K562 (cell line): ENCODE data around the gene SCAMP5. TPM values are rescaled to one million over a fixed set of nuclear protein-coding genes. Genes with fewer than 3 reads are reported as not detected.

Experiments used
- ADNP ChIP-seq: fragments of 200-800 bp; sonication (Bioruptor generic); IDR thresholded peaks from 2 replicates; pipeline ENCODE4 v1.6.1; 2016; ENCODE audit warnings: missing genetic modification characterization, missing compliant biosample characterization
- CBFB ChIP-seq: sonication (generic); formaldehyde crosslinking; IDR thresholded peaks from 2 replicates; pipeline ENCODE4 v1.4.0; 2020; ENCODE audit warnings: mild to moderate bottlenecking, missing genetic modification reagents
- CREM ChIP-seq: IDR thresholded peaks from 2 replicates; pipeline ENCODE4 v1.6.1; 2014; ENCODE audit warnings: antibody characterized with exemption, low read depth
- E2F3 ChIP-seq: fragments of 250-450 bp; sonication (Bioruptor Pico); IDR thresholded peaks from 2 replicates; pipeline ENCODE4 v1.4.0; 2020; ENCODE audit warnings: mild to moderate bottlenecking
- FOXK2 ChIP-seq, 2 experiments: fragments of 450-650 bp; IDR thresholded peaks in 1 of 2; conservative IDR thresholded peaks in 1 of 2; 2 replicates each; pipeline ENCODE4 v1.6.1; 2016; ENCODE audit warnings: low read depth in 2 of 2, mild to moderate bottlenecking in 1 of 2
- HLTF ChIP-seq: fragments of 450-650 bp; IDR thresholded peaks from 2 replicates; pipeline ENCODE4 v1.6.1; 2016
- KAT7 ChIP-seq: sonication (generic); formaldehyde crosslinking; IDR thresholded peaks from 2 replicates; pipeline ENCODE4 v1.8.0; 2022; ENCODE audit warnings: missing genetic modification reagents, mild to moderate bottlenecking, borderline replicate concordance
- KDM1A ChIP-seq, 2 experiments: fragments of 450-650 bp; IDR thresholded peaks; 2 replicates each; pipeline ENCODE4 v1.6.1; 2016; ENCODE audit warnings: mild to moderate bottlenecking in 2 of 2
- NFE2L1 ChIP-seq: fragments of 450-650 bp; IDR thresholded peaks from 2 replicates; pipeline ENCODE4 v1.6.1; 2016; ENCODE audit warnings: missing genetic modification characterization, low read depth, mild to moderate bottlenecking, missing compliant biosample characterization, moderate library complexity, borderline replicate concordance
- PTBP1 ChIP-seq: fragments of 200-400 bp; formaldehyde crosslinking; IDR thresholded peaks from 2 replicates; pipeline ENCODE4 v1.6.1; 2017; ENCODE audit warnings: low read depth, low read length
- SIN3B ChIP-seq: fragments of 450-650 bp; IDR thresholded peaks from 2 replicates; pipeline ENCODE4 v1.6.1; 2017; ENCODE audit warnings: low read depth, mild to moderate bottlenecking, moderate library complexity
- SUPT5H ChIP-seq: fragments of 450-650 bp; IDR thresholded peaks from 2 replicates; pipeline ENCODE4 v1.6.1; 2016
- ZNF134 ChIP-seq: fragments of 250-450 bp; sonication (Bioruptor Pico); conservative IDR thresholded peaks from 2 replicates; pipeline ENCODE4 v1.4.0; 2020
- polyA plus RNA-seq, 8 experiments: library from polyadenylated mRNA; depleted of rRNA in 4 of 8; stranded (reverse) in 5 of 8; unstranded in 3 of 8; fragments of >200 nt; fragmentation: Nextera tagmentation in 2 of 8; fragmentation: Illumina TruSeq in 1 of 8; extraction: Ambion mirVana in 2 of 8; extraction: Trizol in 1 of 8; gene quantifications; 2 replicates each; pipeline versions ENCODE4 v1.2.1 to v1.2.3, GENCODE V29; 2011 to 2014; ENCODE audit warnings: inconsistent platforms in 1 of 8, missing spikeins in 1 of 8
- total RNA-seq, 7 experiments: library from RNA; depleted of rRNA in 6 of 7; stranded (reverse); fragments of >200 nt in 6 of 7; fragmentation: Illumina TruSeq in 2 of 7; extraction: Trizol in 2 of 7; gene quantifications; 2 replicates each; pipeline versions ENCODE4 v1.2.1 to v1.2.3, GENCODE V29; 2011 to 2021; ENCODE audit warnings: low replicate concordance in 1 of 7
- TF ChIP-seq, protein P1 (sequence below): fragments of 450-650 bp; conservative IDR thresholded peaks from 2 replicates; pipeline ENCODE4 v1.6.1; 2016; ENCODE audit warnings: missing genetic modification characterization, low read depth, mild to moderate bottlenecking, missing compliant biosample characterization, moderate library complexity
- TF ChIP-seq, protein P2 (sequence below): fragments of 450-650 bp; IDR thresholded peaks from 2 replicates; pipeline ENCODE4 v1.6.1; 2018; ENCODE audit warnings: mild to moderate bottlenecking, low read depth; ENCODE audit not compliant: partially characterized antibody
- TF ChIP-seq, protein P3 (sequence below): sonication (generic); formaldehyde crosslinking; IDR thresholded peaks from 2 replicates; pipeline ENCODE4 v1.8.0; 2023; ENCODE audit warnings: missing genetic modification reagents, mild to moderate bottlenecking, borderline replicate concordance

Gene SCAMP5
- total and polyA plus RNA-seq, 9 of the 15 experiments (the other 6 are each of a cell fraction or from before 2014, with no cell fraction given), result 0.09 to 0.29 (median 0.19) TPM; not detected in 5

DNA sequence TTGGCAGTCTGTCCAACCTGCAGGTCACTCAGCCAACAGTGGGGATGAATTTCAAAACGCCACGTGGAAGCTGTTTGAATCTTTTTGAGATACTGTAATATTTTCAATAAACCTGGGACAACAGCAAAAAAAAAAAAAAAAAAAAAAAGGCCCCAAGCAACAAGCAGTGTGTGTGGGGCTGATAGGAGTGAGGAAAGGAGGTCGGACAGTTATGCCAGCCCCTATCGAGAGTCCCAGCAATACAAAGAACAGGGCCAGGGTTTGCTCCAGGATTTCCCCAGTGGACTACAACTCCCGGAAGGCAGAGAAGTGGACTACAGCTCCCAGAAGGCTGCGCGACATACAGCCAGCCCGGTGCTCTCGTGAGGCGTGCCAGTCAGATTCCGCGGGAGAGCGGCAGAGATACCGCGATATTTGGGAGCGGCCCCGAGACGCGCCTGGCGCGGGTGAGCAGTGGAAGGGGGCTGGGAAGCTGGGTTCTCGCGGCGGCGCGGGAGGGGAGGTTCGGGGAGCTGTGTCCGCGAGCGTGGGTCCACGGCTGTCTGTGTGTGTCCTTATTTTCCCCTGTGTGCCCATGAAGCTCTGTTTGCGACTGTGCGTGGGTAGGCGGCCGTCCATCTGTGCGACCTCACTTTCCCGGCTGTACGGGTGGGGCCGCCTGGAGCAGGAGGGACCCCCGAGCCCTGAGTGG, 28.0 kb downstream of the SCAMP5 start, which contains the start of gene PPCDC (continued):
- TF ChIP-seq KAT7 (CRISPR knock-in tag) (no peak), SIN3B (no peak), NFE2L1 (tag) (no peak), CBFB (CRISPR knock-in tag) (no peak), FOXK2 (conservative IDR thresholded peaks at IDR 0.05 in 1 of 2, IDR thresholded peaks at IDR 0.05 in 1 of 2; ENCODE audit: low read depth in 2 of 2) (no peak; a peak in 1 of 4 replicates), KDM1A (IDR thresholded peaks at IDR 0.05) (no peak), ZNF134 (CRISPR knock-in tag) (no peak), CREM (peak; percentile 87), E2F3 (CRISPR knock-in tag) (peak; percentile 90), ADNP (tag) (no peak), HLTF (peak; percentile 57; the same call in 1 of the 2 replicates), SUPT5H (peak; percentile 99), PTBP1 (no peak)
- TF ChIP-seq, protein P1, sequence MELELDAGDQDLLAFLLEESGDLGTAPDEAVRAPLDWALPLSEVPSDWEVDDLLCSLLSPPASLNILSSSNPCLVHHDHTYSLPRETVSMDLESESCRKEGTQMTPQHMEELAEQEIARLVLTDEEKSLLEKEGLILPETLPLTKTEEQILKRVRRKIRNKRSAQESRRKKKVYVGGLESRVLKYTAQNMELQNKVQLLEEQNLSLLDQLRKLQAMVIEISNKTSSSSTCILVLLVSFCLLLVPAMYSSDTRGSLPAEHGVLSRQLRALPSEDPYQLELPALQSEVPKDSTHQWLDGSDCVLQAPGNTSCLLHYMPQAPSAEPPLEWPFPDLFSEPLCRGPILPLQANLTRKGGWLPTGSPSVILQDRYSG (tag), result no peak; the same call in 1 of the 2 replicates
- TF ChIP-seq, protein P2, sequence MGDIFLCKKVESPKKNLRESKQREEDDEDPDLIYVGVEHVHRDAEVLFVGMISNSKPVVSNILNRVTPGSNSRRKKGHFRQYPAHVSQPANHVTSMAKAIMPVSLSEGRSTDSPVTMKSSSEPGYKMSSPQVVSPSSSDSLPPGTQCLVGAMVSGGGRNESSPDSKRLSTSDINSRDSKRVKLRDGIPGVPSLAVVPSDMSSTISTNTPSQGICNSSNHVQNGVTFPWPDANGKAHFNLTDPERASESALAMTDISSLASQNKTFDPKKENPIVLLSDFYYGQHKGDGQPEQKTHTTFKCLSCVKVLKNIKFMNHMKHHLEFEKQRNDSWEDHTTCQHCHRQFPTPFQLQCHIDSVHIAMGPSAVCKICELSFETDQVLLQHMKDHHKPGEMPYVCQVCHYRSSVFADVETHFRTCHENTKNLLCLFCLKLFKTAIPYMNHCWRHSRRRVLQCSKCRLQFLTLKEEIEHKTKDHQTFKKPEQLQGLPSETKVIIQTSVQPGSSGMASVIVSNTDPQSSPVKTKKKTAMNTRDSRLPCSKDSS, result no peak
- TF ChIP-seq, protein P3, sequence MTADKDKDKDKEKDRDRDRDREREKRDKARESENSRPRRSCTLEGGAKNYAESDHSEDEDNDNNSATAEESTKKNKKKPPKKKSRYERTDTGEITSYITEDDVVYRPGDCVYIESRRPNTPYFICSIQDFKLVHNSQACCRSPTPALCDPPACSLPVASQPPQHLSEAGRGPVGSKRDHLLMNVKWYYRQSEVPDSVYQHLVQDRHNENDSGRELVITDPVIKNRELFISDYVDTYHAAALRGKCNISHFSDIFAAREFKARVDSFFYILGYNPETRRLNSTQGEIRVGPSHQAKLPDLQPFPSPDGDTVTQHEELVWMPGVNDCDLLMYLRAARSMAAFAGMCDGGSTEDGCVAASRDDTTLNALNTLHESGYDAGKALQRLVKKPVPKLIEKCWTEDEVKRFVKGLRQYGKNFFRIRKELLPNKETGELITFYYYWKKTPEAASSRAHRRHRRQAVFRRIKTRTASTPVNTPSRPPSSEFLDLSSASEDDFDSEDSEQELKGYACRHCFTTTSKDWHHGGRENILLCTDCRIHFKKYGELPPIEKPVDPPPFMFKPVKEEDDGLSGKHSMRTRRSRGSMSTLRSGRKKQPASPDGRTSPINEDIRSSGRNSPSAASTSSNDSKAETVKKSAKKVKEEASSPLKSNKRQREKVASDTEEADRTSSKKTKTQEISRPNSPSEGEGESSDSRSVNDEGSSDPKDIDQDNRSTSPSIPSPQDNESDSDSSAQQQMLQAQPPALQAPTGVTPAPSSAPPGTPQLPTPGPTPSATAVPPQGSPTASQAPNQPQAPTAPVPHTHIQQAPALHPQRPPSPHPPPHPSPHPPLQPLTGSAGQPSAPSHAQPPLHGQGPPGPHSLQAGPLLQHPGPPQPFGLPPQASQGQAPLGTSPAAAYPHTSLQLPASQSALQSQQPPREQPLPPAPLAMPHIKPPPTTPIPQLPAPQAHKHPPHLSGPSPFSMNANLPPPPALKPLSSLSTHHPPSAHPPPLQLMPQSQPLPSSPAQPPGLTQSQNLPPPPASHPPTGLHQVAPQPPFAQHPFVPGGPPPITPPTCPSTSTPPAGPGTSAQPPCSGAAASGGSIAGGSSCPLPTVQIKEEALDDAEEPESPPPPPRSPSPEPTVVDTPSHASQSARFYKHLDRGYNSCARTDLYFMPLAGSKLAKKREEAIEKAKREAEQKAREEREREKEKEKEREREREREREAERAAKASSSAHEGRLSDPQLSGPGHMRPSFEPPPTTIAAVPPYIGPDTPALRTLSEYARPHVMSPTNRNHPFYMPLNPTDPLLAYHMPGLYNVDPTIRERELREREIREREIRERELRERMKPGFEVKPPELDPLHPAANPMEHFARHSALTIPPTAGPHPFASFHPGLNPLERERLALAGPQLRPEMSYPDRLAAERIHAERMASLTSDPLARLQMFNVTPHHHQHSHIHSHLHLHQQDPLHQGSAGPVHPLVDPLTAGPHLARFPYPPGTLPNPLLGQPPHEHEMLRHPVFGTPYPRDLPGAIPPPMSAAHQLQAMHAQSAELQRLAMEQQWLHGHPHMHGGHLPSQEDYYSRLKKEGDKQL (CRISPR knock-in tag), result no peak
- TF ChIP-seq, all 486 proteins: peak for 127
